ENCODE data around the gene OSBPL10. TPM values are rescaled to one million over a fixed set of nuclear protein-coding genes. Genes with fewer than 3 reads are reported as not detected.
A peak's percentile ranks its signal among the peaks of the same experiment; 100 is the strongest.

OSBPL10 gene
- total RNA-seq, 1 donor from 2014 or later, result 17.3 TPM

GRCh38 chr3:31776016-31776415, 205.0 kb downstream of the OSBPL10 start:
- no peak for DNase-seq (ENCODE audit: low read depth, low spot score)

- no peak for DNase-seq (ENCODE audit: low read depth, low spot score)
These were observed 205.7 kb downstream of the OSBPL10 start for GRCh38 chr3:31775383-31775782.

- no peak for DNase-seq (ENCODE audit: low read depth, low spot score)
These were observed 208.1 kb downstream of the OSBPL10 start for GRCh38 chr3:31772758-31773473.

GRCh38 chr3:31772272-31772671, 208.8 kb downstream of the OSBPL10 start:
- no peak for DNase-seq (ENCODE audit: low read depth, low spot score)

GRCh38 chr3:31770822-31771326, 210.2 kb downstream of the OSBPL10 start:
- no peak for DNase-seq (ENCODE audit: low read depth, low spot score)

GRCh38 chr3:31768479-31769125, 212.5 kb downstream of the OSBPL10 start:
- DNase-seq (ENCODE audit: low read depth, low spot score), result peak; percentile 13

- DNase-seq (ENCODE audit: low read depth, low spot score), result no peak
These were observed 213.1 kb downstream of the OSBPL10 start for GRCh38 chr3:31767920-31768319.

- DNase-seq (ENCODE audit: low read depth, low spot score), result no peak
These were observed 214.4 kb downstream of the OSBPL10 start for GRCh38 chr3:31766669-31767068.

GRCh38 chr3:31765871-31766270, 215.2 kb downstream of the OSBPL10 start:
- no peak for DNase-seq (ENCODE audit: low read depth, low spot score)

GRCh38 chr3:31763731-31764130, 217.3 kb downstream of the OSBPL10 start:
- DNase-seq (ENCODE audit: low read depth, low spot score), result no peak

- no peak for DNase-seq (ENCODE audit: low read depth, low spot score)
These were observed 218.1 kb downstream of the OSBPL10 start for GRCh38 chr3:31762888-31763351.

- DNase-seq (ENCODE audit: low read depth, low spot score), result no peak
These were observed 218.8 kb downstream of the OSBPL10 start for GRCh38 chr3:31762097-31762764.

- no peak for DNase-seq (ENCODE audit: low read depth, low spot score)
These were observed 220.4 kb downstream of the OSBPL10 start for GRCh38 chr3:31760654-31761053.

GRCh38 chr3:31758322-31758965, 222.6 kb downstream of the OSBPL10 start:
- DNase-seq (ENCODE audit: low read depth, low spot score), result no peak

- no peak for DNase-seq (ENCODE audit: low read depth, low spot score)
These were observed 225.0 kb downstream of the OSBPL10 start for GRCh38 chr3:31755926-31756658.

- no peak for DNase-seq (ENCODE audit: low read depth, low spot score)
These were observed 226.3 kb downstream of the OSBPL10 start for GRCh38 chr3:31754575-31755278.

GRCh38 chr3:31753050-31753425, 228.0 kb downstream of the OSBPL10 start:
- DNase-seq (ENCODE audit: low read depth, low spot score), result no peak

- DNase-seq (ENCODE audit: low read depth, low spot score), result no peak
These were observed 228.6 kb downstream of the OSBPL10 start for GRCh38 chr3:31752305-31753049.

- no peak for DNase-seq (ENCODE audit: low read depth, low spot score)
These were observed 230.7 kb downstream of the OSBPL10 start for GRCh38 chr3:31750341-31750740.

- no peak for DNase-seq (ENCODE audit: low read depth, low spot score)
These were observed 232.1 kb downstream of the OSBPL10 start for GRCh38 chr3:31748933-31749295.
